Measurements from ENCODE around the gene TGM2.

TGM2 gene

DNA sequence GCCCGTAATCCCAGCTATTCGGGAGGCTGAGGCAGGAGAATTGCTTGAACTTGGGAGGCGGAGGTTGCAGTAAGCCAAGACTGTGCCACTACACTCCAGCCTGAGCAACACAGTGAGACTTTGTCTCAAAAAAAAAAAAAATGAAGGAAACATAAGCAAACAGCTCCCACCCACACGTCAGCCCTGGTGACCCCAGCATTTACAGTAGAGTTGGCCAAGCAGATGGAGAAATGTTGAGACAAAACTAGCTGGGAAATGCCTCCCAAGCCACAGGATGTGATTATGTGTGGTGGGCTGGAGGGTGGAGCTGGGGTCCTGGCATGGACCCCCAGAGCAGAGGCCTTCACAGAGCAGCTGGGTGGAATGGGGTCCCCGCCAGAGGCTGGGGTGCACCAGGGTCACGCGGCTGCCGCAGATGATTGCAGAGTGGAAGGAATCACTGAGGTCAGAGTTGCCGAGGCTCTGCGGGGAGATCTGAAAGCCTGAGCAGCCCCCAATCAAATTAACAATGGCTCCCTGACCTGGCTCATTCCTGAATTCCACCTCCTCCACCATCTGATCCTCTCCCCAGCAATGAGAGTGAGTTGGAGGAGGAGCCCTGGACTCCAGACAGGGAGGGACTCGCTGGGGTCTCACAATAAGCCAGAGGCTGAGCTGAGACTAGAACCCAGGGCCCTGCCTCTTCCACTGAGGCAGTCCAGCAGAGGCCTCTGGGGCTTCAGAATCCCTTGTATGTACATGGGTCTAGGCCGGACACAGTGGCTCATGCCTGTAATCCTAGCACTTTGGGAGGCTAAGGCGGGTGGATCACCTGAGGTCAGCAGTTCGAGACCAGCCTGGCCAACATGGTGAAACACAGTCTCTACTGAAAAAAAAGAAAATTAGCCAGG lies 34.7 kb upstream of the TGM2 start:
- DNase-seq: no peak

DNA sequence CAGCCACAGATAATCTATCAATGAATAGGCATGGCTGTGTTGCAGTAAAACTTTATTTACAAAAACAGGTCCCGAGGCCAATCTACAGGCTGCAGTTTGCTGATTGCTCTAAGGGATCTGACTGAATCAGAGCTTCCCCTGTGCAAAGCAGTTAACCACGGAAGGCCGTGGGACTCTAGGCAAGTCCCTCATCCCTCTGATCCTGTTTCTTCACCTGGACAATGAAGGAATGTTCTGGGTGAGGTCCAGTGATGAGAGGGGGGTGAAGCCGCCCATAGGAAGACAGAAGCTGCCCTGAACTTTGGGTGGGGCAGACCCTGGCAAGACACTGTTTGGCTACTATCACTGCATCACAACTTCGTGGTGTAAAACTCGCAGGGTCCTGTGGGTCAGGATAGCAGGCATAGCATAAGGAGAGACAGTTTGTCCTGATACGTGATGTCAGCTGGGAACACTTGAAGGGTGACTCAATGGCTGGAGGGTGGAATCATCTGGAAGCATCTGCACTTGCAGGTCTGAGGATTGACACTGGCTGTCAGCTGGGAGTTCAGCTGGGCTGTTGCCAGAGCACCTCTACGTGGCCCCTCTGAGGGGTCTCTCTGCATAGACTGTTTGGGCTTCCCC lies 33.3 kb upstream of the TGM2 start:
- DNase-seq: no peak

DNA sequence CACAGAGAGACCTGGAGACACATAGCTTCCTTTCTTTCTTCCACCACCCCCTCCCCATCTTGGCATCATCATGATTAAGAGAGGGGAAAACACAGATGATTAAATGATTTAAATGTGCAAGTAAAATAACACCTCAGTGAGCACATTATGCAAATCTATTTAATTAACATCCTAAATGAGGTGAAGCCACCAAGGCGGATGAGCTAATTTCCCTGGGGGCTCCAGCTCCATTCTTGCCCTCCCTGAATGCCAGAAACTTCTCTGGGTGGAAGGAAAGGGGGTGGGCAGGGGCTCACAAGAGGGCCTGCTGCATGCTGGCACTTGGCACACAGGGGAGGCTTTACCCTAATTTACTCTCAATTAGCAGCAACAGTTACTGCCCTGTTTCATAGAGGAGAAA lies 32.5 kb upstream of the TGM2 start:
- no peak for DNase-seq

DNA sequence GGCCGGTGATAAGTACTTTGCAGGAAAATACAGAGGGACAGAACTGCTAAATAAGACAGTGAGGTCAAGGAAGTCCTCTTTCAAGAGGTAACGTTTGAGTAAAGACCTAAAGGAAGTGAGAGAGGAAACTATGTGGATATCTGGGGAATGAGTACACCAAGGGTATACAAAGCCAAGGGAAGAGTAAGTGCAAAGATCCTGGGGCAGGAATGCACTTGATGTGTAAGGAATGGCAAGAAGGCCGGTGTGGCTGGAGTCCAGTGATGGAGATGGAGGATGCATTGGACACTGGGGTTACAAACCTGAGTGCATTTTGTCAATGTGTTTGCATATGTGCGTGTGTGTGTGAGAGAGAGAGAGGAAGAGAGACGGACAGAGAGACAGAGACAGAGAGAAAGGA lies 32.1 kb upstream of the TGM2 start:
- no peak for DNase-seq

DNA sequence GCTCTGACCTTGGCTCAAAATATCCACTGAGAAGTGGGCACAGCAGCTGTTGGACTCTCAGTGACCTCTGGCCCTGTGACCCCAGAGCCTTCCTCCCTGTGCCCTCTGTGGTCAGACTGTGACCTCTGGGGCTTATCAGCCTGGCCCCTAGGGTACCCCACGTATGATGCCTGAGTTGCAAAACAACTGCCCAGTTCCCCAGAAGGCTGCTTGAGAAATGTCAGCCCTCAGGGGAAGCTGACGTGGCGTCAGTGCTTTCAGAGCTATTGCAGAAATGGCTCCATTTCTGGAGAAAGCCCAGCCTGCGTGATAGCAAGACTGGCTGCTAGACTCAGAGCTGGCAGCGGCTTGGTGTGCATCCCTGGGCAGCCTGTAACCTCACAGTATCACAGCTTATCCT lies 31.5 kb upstream of the TGM2 start:
- DNase-seq: peak; percentile 78

DNA sequence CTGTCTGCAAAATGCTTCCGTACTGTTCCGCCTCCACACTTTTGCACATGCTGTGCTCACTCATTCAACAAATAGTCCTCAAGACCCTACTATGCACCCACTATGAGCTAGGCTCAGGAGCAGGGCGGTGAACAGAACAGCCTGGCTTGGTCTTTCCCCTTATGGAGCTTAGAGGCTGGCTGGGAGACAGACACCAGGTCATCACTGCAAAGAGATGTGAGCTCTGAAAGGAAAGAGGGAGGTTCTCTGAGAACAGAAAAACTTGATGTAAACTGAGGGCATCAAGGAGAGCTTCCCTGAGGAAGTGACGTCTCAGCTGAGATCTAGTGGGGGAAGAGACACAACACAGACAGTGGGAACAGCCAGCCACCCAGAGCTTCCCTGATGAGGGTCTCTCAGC lies 31.0 kb upstream of the TGM2 start:
- DNase-seq: no peak

DNA sequence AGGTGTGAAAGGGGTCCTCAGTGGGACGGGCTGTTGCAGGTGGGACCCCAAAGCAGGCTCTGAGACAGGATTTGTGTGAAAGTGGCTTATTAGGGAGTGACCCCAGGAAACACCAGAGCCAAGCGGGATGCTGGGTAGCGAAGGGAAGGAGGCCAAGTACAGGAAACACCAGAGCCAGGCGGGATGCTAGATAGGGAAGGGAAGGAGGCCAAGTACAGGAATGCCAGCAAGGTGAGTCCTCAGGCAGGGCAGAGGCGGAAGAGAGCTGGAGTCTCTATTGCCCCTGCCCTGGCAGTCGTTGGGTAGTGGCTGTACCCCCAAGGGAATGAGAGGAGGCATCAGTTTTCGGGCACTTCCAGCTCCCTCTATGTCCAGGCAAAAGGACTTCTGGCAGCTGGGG lies 30.5 kb upstream of the TGM2 start:
- DNase-seq: no peak

DNA sequence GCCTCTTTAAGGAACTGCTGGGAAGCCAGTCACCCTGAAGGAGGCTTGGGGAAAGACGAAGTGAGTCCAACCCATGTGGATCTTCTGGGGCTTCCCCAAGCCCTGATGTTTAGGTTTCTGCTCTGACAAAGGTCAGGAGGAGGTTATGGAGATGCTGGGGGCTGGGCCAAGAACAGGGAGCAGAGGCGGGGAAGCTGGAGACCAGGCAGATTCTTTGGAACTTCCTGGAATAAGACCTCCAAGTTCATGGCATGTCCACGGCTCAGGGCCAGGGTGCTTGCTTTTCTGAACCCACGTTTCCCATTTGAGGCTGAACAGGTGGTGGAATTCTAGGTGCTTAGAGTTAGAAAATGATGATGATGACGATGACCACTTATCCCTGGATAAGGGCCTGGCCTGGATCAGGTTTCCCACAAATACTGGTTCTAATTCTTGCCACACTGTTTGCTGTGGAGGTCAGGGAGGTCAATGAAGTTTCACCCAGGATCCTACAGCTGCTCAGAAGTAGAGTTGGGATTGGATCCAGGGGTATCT lies 30.0 kb upstream of the TGM2 start:
- no peak for DNase-seq

DNA sequence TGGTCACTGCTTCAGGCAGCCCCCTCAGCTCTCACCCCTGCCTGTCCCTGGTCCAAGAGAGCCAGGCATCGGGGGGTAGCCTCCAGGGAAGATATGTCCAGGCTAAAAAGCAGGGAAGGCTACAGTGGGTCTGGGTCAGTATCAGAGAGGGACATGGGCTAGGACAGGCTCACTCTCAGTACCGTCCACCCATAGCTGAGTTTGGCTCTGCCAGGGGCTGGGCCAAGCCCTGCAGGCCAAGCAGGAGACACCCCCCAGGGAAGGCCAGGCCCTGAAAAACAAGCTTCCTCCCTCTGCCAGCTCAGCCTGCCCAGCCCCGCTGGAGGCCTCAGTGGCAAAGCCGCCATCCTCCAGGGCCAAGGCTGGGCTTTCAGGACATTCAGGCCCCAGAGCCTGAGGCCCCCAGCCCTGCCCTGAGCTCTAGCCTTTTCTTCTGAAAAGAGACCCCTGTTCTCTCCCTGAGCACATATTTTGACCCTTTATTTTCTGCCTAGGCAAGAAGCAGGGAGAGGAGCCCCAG lies 28.6 kb upstream of the TGM2 start:
- DNase-seq: no peak

DNA sequence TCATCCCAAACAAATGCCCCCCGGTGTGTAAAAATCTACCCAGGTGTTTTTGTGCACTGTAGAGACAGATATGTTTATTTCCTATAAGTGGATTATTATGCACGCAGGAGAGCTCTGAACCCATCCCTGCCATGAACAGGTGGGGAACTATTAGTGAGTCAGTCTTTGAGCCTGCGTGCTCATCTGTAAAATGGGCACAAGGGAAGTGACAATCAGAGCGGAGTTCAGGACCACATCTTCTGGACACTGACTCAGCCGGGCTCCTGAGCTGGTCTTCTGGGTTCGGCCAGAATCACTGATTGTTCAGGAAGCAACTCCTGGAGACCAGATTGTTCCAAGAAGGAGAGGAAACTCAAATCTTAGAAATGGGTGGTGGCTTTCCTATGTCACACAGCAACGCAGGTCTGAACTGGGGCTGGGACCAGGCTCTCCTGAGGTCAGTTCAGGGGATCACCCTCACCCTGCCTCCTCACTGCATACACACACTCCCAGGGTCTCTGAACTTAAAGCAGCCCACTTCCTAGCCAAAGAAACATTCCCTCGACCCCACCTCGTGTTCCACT lies 27.3 kb upstream of the TGM2 start:
- DNase-seq: no peak

DNA sequence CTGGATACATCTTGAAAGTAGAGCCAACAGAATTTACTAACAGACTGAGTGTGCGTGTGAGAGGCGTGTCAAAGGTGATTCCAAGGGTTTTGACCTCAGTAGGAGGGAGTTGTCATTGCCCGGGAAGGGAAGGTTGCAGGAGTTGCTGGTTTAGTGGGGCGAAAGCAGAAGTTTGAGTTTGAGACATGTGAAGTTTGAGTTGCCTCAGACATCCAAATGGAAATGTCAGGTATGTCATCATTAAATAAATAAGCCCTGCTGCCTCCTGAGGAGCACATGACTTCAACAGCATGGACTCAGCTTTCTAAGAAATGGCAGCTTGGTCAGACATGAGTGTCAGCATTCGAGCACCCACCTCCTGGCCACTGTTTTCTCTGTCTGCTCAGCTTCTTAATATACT lies 26.6 kb upstream of the TGM2 start:
- DNase-seq: no peak

DNA sequence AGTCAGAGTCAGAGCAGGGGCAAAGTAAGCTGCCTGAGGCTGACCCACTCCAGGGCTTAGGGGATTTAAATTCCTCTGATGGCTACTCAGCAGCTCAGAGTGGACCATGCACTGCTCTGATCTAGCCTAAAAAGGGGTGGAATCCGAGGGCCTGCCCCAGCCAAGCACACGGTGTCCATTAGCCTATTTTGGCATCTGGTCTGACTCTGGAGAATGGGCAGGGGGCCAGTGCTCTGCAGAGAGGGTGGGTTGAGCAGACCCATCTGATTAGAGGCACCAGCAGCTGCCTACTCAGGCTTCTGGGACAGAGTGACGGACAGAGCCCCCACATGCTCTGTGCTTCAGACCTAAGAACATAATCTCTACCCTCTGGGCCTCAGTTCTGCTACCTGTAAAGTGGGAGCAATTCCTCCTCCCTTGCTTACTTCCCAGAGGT lies 25.9 kb upstream of the TGM2 start:
- DNase-seq: no peak

DNA sequence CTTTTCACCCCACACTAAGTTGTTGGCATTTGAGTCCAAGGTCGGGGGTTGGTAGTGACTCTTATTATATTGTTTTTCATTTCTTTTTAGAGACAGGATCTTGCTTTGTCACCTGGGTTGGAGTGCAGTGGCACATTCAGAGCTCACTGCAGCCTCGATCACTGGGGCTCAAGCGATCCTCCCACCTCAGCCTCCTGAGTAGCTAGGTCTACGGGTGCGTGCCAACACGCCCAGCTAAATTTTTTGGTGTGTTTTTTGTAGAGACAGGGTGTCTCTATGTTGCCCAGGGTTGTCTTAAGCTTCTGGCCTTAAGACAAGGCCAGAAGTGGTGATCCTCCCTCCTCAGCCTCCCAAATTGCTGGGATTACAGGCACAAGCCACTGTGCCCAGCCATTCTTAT lies 25.1 kb upstream of the TGM2 start:
- no peak for DNase-seq

DNA sequence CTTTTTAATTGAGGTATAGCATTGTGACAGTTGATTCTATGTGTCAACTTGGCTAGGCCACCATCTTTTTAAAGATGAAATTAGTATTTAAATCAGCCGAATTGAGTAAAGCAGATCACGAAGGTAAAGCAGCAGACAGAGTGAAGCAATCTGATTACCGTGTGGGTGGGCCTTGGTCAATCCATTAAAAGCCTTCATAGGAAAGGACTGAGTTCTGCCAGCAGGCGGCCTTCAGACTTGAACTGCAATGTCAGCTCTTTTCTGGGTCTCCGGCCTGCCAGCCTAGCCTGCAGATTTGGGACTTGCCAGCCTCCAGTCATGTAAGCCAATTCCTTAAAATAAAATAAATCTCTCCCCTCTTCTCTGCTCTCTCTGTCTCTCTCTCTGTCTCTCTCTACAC lies 22.4 kb upstream of the TGM2 start:
- DNase-seq: no peak

DNA sequence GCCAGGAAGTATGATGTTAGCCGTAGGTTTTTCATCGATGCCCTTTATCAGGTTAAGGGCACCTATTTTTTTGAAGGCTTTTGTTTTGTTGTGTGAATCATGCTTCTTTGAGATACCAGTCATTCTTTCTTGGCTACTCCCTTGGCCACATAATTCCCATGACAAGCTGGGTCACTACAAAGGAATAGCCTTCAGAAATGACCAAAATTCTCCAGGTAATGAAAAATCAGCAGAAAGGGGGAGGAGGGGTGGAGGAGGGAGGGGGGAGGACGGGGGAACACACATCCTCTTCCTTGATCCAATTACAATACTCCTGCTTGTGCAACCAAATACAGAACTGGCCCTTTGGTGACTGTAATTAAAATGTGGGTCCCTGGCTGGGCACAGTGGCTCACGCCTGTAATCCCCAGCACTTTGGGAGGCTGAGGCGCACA lies 21.7 kb upstream of the TGM2 start:
- no peak for DNase-seq

DNA sequence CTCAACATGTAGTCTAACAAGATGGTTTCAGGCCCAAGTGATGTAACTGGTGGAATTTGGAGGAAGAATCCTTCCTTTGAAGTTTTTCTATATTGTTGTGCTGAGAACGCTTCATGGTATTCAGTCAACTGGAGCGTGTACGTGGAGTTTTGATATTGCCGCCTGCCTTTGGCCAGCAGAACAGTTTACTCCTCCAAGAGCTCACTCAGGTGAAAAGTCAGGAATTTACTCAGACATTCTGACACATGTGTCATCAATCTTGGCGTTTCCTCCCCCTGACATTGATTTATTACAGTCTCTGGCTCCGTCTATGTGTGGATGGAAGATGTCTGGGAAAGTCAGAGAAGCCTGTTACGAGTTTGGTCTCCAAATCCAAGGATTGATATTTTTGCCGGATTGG lies 19.0 kb upstream of the TGM2 start:
- DNase-seq: no peak

DNA sequence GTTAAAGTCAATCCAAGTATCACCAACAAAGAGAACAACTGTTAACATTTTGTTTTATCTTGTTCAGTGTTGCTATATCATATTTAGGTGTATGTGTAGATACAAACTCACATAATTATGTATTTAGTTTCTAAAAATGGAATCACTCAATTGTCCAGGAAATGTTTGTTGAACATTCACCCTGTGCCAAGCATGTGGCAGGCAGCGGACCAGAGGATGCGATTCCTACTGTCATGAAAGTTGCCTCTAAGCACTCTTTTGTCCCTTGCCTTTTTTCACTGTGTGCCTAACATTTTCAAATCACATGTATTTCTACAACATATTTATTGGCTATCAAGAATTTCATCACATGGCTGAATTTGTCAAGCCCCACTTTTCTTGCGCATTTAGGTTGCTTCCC lies 16.9 kb upstream of the TGM2 start:
- DNase-seq: no peak

DNA sequence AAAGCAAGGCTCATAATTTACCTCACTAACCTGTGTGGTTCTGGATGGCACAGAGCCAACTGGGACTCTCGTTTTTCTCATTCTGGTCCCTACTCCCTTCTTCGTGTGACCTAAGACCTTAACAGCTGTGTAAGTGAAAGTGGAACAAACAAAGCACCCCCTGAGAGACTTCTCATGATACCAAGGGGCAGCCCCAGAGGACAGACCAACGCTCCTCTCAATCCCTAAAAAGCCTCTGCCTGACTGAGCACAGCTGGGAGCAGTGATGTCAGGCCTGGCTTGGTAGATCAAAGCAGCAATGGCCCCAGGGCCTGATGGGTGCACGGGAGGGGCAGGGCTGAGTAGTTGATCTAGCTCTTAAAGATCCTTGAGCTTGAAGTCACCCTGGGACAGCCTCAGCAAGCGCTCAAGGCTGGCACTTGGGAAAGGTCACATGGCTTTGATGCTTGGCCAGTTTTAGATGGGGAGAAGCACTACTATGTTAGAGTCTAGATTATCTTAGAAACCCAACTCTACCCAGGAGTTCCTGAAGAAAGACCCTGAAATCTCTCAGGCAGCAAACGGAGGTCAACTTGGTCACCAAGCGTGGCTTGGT lies 16.2 kb upstream of the TGM2 start:
- DNase-seq: no peak

DNA sequence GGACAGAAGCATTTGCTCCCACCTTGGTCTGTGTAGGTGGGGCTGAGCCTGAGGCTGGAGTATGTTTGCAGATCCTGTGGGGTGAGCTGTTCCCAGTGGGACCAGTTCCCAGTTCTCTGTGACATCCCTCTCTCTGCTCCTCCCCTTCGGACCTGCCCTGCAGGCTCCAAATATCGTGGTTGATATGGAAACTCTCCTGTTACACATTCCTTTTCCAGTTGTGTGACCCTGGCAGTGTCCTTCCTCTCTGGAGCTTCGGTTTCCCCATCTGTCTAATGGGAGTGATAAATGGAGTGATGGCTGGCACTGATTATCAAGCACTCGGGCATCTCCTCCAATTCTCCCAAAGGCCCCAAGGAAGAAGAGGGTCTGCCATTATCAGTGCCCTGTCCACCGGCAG lies 15.7 kb upstream of the TGM2 start:
- DNase-seq: no peak

DNA sequence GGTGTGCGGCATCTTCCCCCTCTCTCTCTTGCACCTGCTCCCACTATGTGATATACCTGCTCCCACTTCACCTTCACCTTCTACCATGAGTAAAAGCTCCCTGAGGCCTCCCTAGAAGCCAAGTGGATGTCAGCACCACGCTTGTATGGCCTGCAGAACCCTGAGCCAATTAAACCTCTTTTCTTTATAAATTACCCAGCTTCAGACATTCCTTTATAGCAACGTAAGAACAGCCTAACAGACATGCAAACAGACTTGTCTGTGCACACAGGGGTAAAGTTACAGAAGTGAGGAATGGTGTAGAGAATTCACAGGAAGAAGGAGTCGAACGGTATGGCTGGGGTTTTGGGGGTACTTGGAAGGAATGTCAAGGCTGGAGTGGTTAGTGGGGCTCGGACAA lies 14.8 kb upstream of the TGM2 start:
- peak; percentile 39 for DNase-seq

DNA sequence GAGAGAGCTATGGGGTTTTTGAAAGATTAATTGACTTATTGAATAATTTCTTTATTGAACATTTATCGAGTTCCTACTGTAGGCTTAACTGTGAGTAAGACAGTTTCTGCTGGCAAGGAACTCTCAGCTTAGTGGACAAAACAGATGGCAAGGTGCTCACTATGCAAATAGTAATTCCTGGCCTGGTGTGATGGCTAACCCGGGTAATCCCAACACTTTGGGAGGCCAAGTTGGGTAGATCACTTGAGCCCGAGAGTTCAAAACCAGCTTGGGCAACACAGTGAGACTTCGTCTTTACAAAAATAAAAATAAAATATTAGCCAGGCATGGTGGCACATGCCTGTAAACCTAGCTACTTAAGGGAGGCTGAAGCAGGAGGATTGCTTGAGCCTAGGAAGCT lies 13.5 kb upstream of the TGM2 start:
- DNase-seq: no peak

DNA sequence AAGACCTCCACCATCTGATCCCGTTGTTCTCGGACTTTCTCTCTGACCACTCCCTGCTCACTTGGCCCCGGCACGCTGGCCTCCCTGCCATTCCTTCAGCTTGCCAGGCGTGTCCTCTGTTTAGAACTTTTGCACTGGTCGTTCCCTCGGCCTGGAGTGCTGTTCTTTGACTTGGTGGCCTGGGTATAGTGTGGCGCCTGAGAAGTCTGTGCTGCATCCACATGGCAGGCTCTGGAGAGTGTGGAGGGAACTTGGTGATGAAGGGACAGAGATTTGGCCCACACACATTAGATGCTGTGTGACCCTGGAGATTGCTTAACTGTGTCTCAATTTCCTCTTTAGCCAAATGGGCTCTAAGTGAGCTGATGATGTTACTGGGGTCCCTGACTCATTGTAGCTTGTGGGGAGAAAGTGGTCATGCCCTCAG lies 13.0 kb upstream of the TGM2 start:
- no peak for DNase-seq

DNA sequence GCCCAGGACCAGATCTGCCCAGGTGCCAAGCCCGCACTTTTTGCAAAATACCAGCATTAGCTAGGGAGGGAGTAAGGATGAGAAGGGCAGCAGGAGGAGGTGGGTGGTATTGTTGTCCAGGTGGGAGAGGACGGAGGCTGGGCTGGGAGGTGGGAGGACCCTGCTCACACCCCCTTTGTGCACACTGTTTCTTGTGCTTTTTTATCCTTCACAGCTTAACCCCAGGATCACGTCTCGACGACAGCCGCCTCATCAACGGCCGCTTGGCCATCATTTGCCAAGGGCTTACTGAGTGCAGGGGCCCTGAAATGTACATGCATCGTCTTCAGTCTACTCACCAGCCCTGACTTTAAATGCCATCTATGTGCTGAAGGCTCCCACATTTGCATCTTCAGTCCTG lies 12.1 kb upstream of the TGM2 start:
- DNase-seq: no peak

Measured in fibroblast of skin of scalp (primary cell).